Measurements from ENCODE around the gene ADAM15. TPM values are rescaled to one million over a fixed set of nuclear protein-coding genes. Genes with fewer than 3 reads are reported as not detected.

The ADAM15 gene
- total and polyA plus RNA-seq, 4 donors = 10.8 to 26.8 (median 17.5) TPM

DNA sequence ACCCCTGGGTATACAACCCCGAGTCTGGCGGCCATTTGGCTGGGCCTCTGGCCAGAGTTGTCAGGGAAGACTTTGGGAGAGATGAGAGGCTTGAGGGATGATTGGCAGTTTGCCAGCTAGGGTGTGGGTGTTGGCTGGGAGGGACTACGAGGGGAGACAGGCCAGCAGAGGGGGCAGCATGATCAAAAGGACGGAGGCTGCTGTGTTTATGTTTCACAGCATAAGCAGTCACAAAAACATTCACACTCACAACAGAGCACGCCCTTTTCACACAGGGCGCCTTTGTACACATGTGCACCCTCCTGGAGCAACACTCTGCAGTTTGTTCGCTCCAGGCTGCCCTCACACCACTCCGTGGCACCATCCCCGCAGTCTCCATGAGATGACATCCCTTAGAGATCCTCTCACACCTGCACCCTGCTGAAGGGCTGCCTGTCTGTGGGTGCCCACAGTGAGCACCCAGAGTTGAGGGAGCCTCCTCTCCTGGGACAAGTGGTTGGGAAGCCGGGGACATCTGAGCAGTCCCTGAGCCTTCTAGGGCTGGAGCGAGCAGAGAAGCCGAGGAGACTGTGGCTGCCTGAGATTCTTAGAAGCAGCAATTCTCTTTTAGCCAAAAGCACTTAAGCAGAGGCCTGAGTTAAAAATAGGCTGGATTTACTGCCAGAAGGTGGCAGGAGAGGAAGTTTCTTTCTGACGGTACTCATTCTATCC, 43.0 kb downstream of the ADAM15 start:
- H3K36me3 ChIP-seq (ENCODE audit: control insufficient read depth in 4 of 4, insufficient read depth in 3 of 4, low read depth in 1 of 4, low read length in 3 of 4) = no peaks in the 10 kb centered on the region
- H3K27ac ChIP-seq (ENCODE audit: low read depth in 1 of 2, low read length in 2 of 2) = peak overlapping the region; percentile 2 to 58
- 30% methylated on average over 13 of the region's 13 CpGs for WGBS
- H3K4me3 ChIP-seq (ENCODE audit: low read depth in 1 of 3, low read length in 3 of 3) = no peak overlapping the region
- no peaks in the 10 kb centered on the region for H3K27me3 ChIP-seq (ENCODE audit: control insufficient read depth in 4 of 4, insufficient read depth in 4 of 4, low read length in 3 of 4)
- H3K9me3 ChIP-seq (ENCODE audit: control insufficient read depth in 4 of 4, low read length in 3 of 4) = no peaks in the 10 kb centered on the region
- H3K4me1 ChIP-seq (ENCODE audit: control insufficient read depth in 4 of 4, insufficient read depth in 4 of 4, low read length in 3 of 4) = peaks cover 3 to 22% (median 14%) of the 10 kb centered on the region in 4 donors
- DNase-seq (ENCODE audit: low spot score) = no peak
- TF ChIP-seq YY1 (IDR thresholded peaks at IDR 0.05) (no peak), ZBTB33 (IDR thresholded peaks at IDR 0.05) (no peak), EGR1 (IDR thresholded peaks at IDR 0.05; ENCODE audit: low read depth in 2 of 2) (no peak), RAD21 (IDR thresholded peaks at IDR 0.05) (peak; percentile 71 to 76)
- TF ChIP-seq, protein P1, sequence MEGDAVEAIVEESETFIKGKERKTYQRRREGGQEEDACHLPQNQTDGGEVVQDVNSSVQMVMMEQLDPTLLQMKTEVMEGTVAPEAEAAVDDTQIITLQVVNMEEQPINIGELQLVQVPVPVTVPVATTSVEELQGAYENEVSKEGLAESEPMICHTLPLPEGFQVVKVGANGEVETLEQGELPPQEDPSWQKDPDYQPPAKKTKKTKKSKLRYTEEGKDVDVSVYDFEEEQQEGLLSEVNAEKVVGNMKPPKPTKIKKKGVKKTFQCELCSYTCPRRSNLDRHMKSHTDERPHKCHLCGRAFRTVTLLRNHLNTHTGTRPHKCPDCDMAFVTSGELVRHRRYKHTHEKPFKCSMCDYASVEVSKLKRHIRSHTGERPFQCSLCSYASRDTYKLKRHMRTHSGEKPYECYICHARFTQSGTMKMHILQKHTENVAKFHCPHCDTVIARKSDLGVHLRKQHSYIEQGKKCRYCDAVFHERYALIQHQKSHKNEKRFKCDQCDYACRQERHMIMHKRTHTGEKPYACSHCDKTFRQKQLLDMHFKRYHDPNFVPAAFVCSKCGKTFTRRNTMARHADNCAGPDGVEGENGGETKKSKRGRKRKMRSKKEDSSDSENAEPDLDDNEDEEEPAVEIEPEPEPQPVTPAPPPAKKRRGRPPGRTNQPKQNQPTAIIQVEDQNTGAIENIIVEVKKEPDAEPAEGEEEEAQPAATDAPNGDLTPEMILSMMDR (IDR thresholded peaks at IDR 0.05; ENCODE audit: low read depth, low read length, missing input control) = peak; percentile 43
- H3K9ac ChIP-seq (ENCODE audit: low read depth in 1 of 2, low read length in 2 of 2) = no peak overlapping the region

- Histone ChIP-seq H3K4me1 (ENCODE audit: control insufficient read depth in 4 of 4, insufficient read depth in 4 of 4, low read length in 3 of 4) (peaks cover 3 to 22% (median 14%) of the 10 kb centered on the region in 4 donors), H3K4me3 (ENCODE audit: low read depth in 1 of 3, low read length in 3 of 3) (no peak overlapping the region), H3K36me3 (ENCODE audit: control insufficient read depth in 4 of 4, insufficient read depth in 3 of 4, low read depth in 1 of 4, low read length in 3 of 4) (no peaks in the 10 kb centered on the region), H3K27me3 (ENCODE audit: control insufficient read depth in 4 of 4, insufficient read depth in 4 of 4, low read length in 3 of 4) (no peaks in the 10 kb centered on the region), H3K9ac (ENCODE audit: low read depth in 1 of 2, low read length in 2 of 2) (peak overlapping the region in 1 of 2 donors; percentile 17), H3K9me3 (ENCODE audit: control insufficient read depth in 4 of 4, low read length in 3 of 4) (no peaks in the 10 kb centered on the region), H3K27ac (ENCODE audit: low read depth in 1 of 2, low read length in 2 of 2) (peak overlapping the region in 1 of 2 donors; percentile 2)
- 77% methylated on average over 2 of the region's 2 CpGs for WGBS
- TF ChIP-seq GABPA (IDR thresholded peaks at IDR 0.05 in 1 of 2, conservative IDR thresholded peaks at IDR 0.05 in 1 of 2) = no peak
- no peak for TF ChIP-seq EGR1 (IDR thresholded peaks at IDR 0.05; ENCODE audit: low read depth in 2 of 2)
- TF ChIP-seq RAD21 (IDR thresholded peaks at IDR 0.05) = no peak
- no peak for TF ChIP-seq TAF1 (conservative IDR thresholded peaks at IDR 0.05)
- DNase-seq (ENCODE audit: low spot score) = no peak
Measured at GRCh38 chr1:155094622-155094948, 43.5 kb downstream of the ADAM15 start.

- Histone ChIP-seq H3K36me3 (ENCODE audit: control insufficient read depth in 4 of 4, insufficient read depth in 3 of 4, low read depth in 1 of 4, low read length in 3 of 4) (no peaks in the 10 kb centered on the region), H3K27ac (ENCODE audit: low read depth in 1 of 2, low read length in 2 of 2) (no peak overlapping the region), H3K4me3 (ENCODE audit: low read depth in 1 of 3, low read length in 3 of 3) (no peak overlapping the region), H3K9me3 (ENCODE audit: control insufficient read depth in 4 of 4, low read length in 3 of 4) (no peaks in the 10 kb centered on the region), H3K4me1 (ENCODE audit: control insufficient read depth in 4 of 4, insufficient read depth in 4 of 4, low read length in 3 of 4) (peaks cover 3 to 20% (median 6%) of the 10 kb centered on the region in 4 donors), H3K27me3 (ENCODE audit: control insufficient read depth in 4 of 4, insufficient read depth in 4 of 4, low read length in 3 of 4) (no peaks in the 10 kb centered on the region), H3K9ac (ENCODE audit: low read depth in 1 of 2, low read length in 2 of 2) (no peak overlapping the region)
- WGBS = 88% methylated on average over 7 of the region's 7 CpGs
- no peak for DNase-seq (ENCODE audit: low spot score)
- no peak for TF ChIP-seq RXRA (IDR thresholded peaks at IDR 0.05)
- no peak for TF ChIP-seq JUND (IDR thresholded peaks at IDR 0.05)
- TF ChIP-seq SP1 (IDR thresholded peaks at IDR 0.05) = no peak
Measured at GRCh38 chr1:155099331-155099730, 48.2 kb downstream of the ADAM15 start.
